Caco-2 (cell line): Measurements from ENCODE around the gene CCDC154. TPM values are rescaled to one million over a fixed set of nuclear protein-coding genes. Genes with fewer than 3 reads are reported as not detected.

Experiments
- BruUV-seq: library from RNA; stranded (reverse); fragments of 400-500 nt; replicated peaks from 2 replicates; lab custom pipeline; 2021; lab: Mats Ljungman, UMichigan
- CTCF ChIA-PET: fragments of 300-600 bp; sonication (Branson Sonifier 250); formaldehyde crosslinking; loops from one replicate; lab custom pipeline; 2022; ENCODE audit warnings: antibody characterized with exemption; lab: Charles Lee
- POLR2A ChIA-PET: fragments of 300-600 bp; sonication (Branson Sonifier 250); formaldehyde crosslinking; loops from one replicate; lab custom pipeline; 2022; ENCODE audit warnings: antibody characterized with exemption; lab: Charles Lee
- DNase-seq, 2 experiments: peaks; one replicate each; pipeline versions ENCODE4 v3.0.0 to v3.0.0-alpha.2; 2020 to 2022
- H3K27me3 ChIP-seq: replicated peaks from 2 replicates; pipeline ENCODE4 v1.6.0; 2011; ENCODE audit warnings: low read length; ENCODE audit not compliant: control insufficient read depth, insufficient read depth
- H3K36me3 ChIP-seq: 2 replicates; pipeline ENCODE4 v1.5.1; 2011; ENCODE audit warnings: low read length; ENCODE audit not compliant: control insufficient read depth, insufficient read depth
- H3K4me1 ChIP-seq: fragments of 250-450 bp; sonication (Bioruptor Pico); 2 replicates; pipeline ENCODE4 v1.5.1; 2020; ENCODE audit warnings: mild to moderate bottlenecking
- H3K4me3 ChIP-seq: 2 replicates; pipeline ENCODE4 v1.5.1; 2011; ENCODE audit warnings: low read depth, mild to moderate bottlenecking, control low read depth, low read length
- H3K9me3 ChIP-seq: fragments of 250-450 bp; sonication (Bioruptor Pico); 2 replicates; pipeline ENCODE4 v1.5.1; 2020; ENCODE audit warnings: mild to moderate bottlenecking, moderate library complexity
- H3K27ac Mint-ChIP-seq: one replicate; pipeline ENCODE4 v1.8.0; 2022; ENCODE audit warnings: mixed read lengths; ENCODE audit not compliant: unreplicated experiment
- H3K27me3 Mint-ChIP-seq: one replicate; pipeline ENCODE4 v1.8.0; 2022; ENCODE audit warnings: mixed read lengths; ENCODE audit not compliant: insufficient read depth, unreplicated experiment
- H3K36me3 Mint-ChIP-seq: one replicate; pipeline ENCODE4 v1.8.0; 2022; ENCODE audit warnings: mild to moderate bottlenecking, mixed read lengths; ENCODE audit not compliant: insufficient read depth, unreplicated experiment
- H3K4me1 Mint-ChIP-seq: one replicate; pipeline ENCODE4 v1.8.0; 2022; ENCODE audit warnings: low read depth, mixed read lengths; ENCODE audit not compliant: unreplicated experiment
- H3K4me3 Mint-ChIP-seq: one replicate; pipeline ENCODE4 v1.8.0; 2022; ENCODE audit warnings: mild to moderate bottlenecking, moderate library complexity, mixed read lengths; ENCODE audit not compliant: unreplicated experiment
- H3K9me3 Mint-ChIP-seq: one replicate; pipeline ENCODE4 v1.8.0; 2022; ENCODE audit warnings: mixed read lengths; ENCODE audit not compliant: unreplicated experiment
- CTCF ChIP-seq, 2 experiments: fragments of 200-600 bp in 1 of 2; IDR thresholded peaks; 1 replicate in 1 of 2; 2 replicates in 1 of 2; pipeline versions ENCODE4 v1.5.1 to v1.8.0; 2011 to 2022; ENCODE audit warnings: antibody characterized with exemption in 1 of 2, control low read depth in 1 of 2, inconsistent platforms in 1 of 2, low read depth in 1 of 2, low read length in 1 of 2, mild to moderate bottlenecking in 1 of 2, moderate library complexity in 1 of 2; ENCODE audit not compliant: insufficient read depth in 1 of 2, severe bottlenecking in 1 of 2, unreplicated experiment in 1 of 2
- intact Hi-C: fragments of 100-400 bp; cut with micrococcal nuclease; formaldehyde crosslinking; loops from one replicate; pipeline ENCODE4 v1.10.0; 2022; ENCODE audit not compliant: unreplicated experiment
- total RNA-seq: library from RNA; stranded (reverse); gene quantifications from 2 replicates; pipeline ENCODE4 v1.2.3, GENCODE V29; 2022

Gene CCDC154
- total RNA-seq, 1 experiment from 2014 or later, result 1.1 TPM

- Histone ChIP-seq H3K27me3 (no peaks in the 10 kb centered on the region), H3K4me3 (no peak overlapping the region), H3K36me3 (no peaks in the 10 kb centered on the region), H3K9me3 (no peaks in the 10 kb centered on the region), H3K4me1 (no peaks in the 10 kb centered on the region)
- Mint-ChIP-seq H3K9me3 (no peaks in the 10 kb centered on the region), H3K4me3 (no peak overlapping the region), H3K27ac (no peak overlapping the region), H3K27me3 (no peaks in the 10 kb centered on the region), H3K4me1 (no peaks in the 10 kb centered on the region), H3K36me3 (peaks cover 19% of the 10 kb centered on the region)
- no peak for DNase-seq
- no TSS peak for BruUV-seq
- ChIA-PET POLR2A (interaction anchor here (0.6 kb wide), 1 partner anchor 756 kb away, joined by 4 read pairs; the partner anchor contains the start of gene PGP), CTCF (no interaction called here)
- no peak for TF ChIP-seq CTCF (IDR thresholded peaks at IDR 0.05; ENCODE audit: insufficient read depth in 1 of 2, low read depth in 1 of 2, low read length in 1 of 2, severe bottlenecking in 1 of 2, unreplicated experiment in 1 of 2)
- intact Hi-C loops, result no loop called here
These were observed 14.6 kb upstream of the CCDC154 start for GRCh38 chr16:1458977-1459341.

DNA sequence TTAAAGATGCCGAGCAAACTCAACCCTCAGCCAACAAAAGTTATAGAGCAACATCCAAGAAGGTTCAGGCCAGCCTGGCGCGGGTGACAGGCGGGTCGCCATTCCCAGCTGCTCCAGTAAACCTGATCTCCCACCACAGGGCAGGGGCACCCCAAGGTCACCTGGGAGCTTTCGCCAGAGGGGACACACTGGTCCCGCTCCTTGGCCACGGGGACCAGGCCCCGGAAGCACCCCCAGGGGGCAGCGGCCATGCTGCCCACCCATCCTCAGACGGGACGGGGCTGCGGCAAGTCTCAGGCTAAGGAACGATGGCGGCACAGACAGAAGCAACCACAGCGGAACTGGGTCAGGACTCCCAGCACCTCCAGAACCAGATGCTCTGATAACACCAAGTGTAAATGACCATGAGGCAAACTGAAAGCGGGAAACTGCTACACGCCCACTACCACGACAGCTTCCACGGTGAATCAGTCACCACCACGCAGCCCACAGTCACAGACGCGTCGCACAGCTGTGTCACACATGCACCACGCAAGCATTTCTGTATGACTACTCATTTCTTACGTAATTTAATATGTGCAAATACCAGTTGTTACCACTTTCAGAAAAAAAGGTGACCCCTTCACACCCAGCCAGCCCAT lies 14.1 kb upstream of the CCDC154 start:
- CTCF ChIA-PET, result no interaction called here
- intact Hi-C loops, result no loop called here
- POLR2A ChIA-PET, result interaction anchor here (0.6 kb wide), 1 partner anchor 756 kb away, joined by 4 read pairs; the partner anchor contains the start of gene PGP

More for the DNA sequence above, 14.1 kb upstream of the CCDC154 start:
- H3K27ac Mint-ChIP-seq, result no peak overlapping the region
- no peak for TF ChIP-seq CTCF (IDR thresholded peaks at IDR 0.05; ENCODE audit: insufficient read depth in 1 of 2, low read depth in 1 of 2, low read length in 1 of 2, severe bottlenecking in 1 of 2, unreplicated experiment in 1 of 2)
- no peak overlapping the region for H3K4me3 Mint-ChIP-seq
- no peak for DNase-seq
- peaks cover 19% of the 10 kb centered on the region for H3K36me3 Mint-ChIP-seq
- Histone ChIP-seq H3K36me3 (no peaks in the 10 kb centered on the region), H3K9me3 (no peaks in the 10 kb centered on the region), H3K27me3 (no peaks in the 10 kb centered on the region), H3K4me1 (no peaks in the 10 kb centered on the region), H3K4me3 (no peak overlapping the region)
- BruUV-seq, result no TSS peak
- H3K9me3 Mint-ChIP-seq, result no peaks in the 10 kb centered on the region
- H3K27me3 Mint-ChIP-seq, result no peaks in the 10 kb centered on the region
- no peaks in the 10 kb centered on the region for H3K4me1 Mint-ChIP-seq
